IMR-90 (cell line): ENCODE data around the gene APOC4. TPM values are rescaled to one million over a fixed set of nuclear protein-coding genes. Genes with fewer than 3 reads are reported as not detected.

Experiments
- ATAC-seq: fragments of 200-7000 bp; cut with Tn5 transposase; 2 replicates; pipeline ENCODE4 v1.9.1; 2020; ENCODE audit warnings: low read depth, mild to moderate bottlenecking, moderate library complexity
- BruUV-seq: library from RNA; stranded (reverse); fragments of 400-500 nt; replicated peaks from 2 replicates; lab custom pipeline; 2021; lab: Mats Ljungman, UMichigan
- CTCF ChIA-PET: fragments of 300-600 bp; formaldehyde crosslinking; extraction: SDS; loops from one replicate; lab custom pipeline; 2021; ENCODE audit warnings: antibody characterized with exemption; lab: Yijun Ruan, JAX
- POLR2A ChIA-PET: fragments of 300-600 bp; sonication (Branson Sonifier 250); formaldehyde crosslinking; loops from one replicate; lab custom pipeline; 2022; ENCODE audit warnings: antibody characterized with exemption; ENCODE audit not compliant: unreplicated experiment; lab: Charles Lee
- DNase-seq: peaks from one replicate; pipeline ENCODE4 v3.0.0; 2013
- H2AFZ ChIP-seq: replicated peaks from 2 replicates; pipeline ENCODE3; 2013; ENCODE audit warnings: low read length, mild to moderate bottlenecking; ENCODE audit not compliant: poor library complexity
- H2AK5ac ChIP-seq: 2 replicates; pipeline ENCODE4 v1.6.1; 2013; ENCODE audit warnings: low read depth, low read length, inconsistent platforms
- H2AK9ac ChIP-seq: replicated peaks from 2 replicates; pipeline ENCODE3; 2013; ENCODE audit warnings: mild to moderate bottlenecking, low read depth, low read length, moderate library complexity; ENCODE audit not compliant: poor library complexity
- H2BK120ac ChIP-seq: 2 replicates; pipeline ENCODE4 v1.6.1; 2013; ENCODE audit warnings: low read depth, low read length, inconsistent platforms
- H2BK15ac ChIP-seq: 3 replicates; pipeline ENCODE4 v1.6.1; 2013; ENCODE audit warnings: low read depth, low read length, inconsistent platforms
- H2BK20ac ChIP-seq: 2 replicates; pipeline ENCODE4 v1.6.1; 2013; ENCODE audit warnings: low read depth, mild to moderate bottlenecking, inconsistent platforms, low read length, moderate library complexity
- H2BK5ac ChIP-seq: 2 replicates; pipeline ENCODE4 v1.6.1; 2013; ENCODE audit warnings: mild to moderate bottlenecking, low read depth, low read length, inconsistent platforms; ENCODE audit not compliant: poor library complexity, severe bottlenecking
- H3K14ac ChIP-seq: replicated peaks from 2 replicates; pipeline ENCODE4 v1.6.1; 2013; ENCODE audit warnings: low read depth, low read length, inconsistent platforms
- H3K18ac ChIP-seq: 2 replicates; pipeline ENCODE4 v1.6.1; 2013; ENCODE audit warnings: low read depth, low read length, control low read depth
- H3K23ac ChIP-seq: 2 replicates; pipeline ENCODE4 v1.6.1; 2013; ENCODE audit warnings: low read depth, low read length, inconsistent platforms
- H3K27ac ChIP-seq: 2 replicates; pipeline ENCODE4 v1.5.1; 2013; ENCODE audit warnings: mild to moderate bottlenecking, control low read depth, low read length; ENCODE audit not compliant: insufficient read depth
- H3K27me3 ChIP-seq: 2 replicates; pipeline ENCODE4 v1.6.1; 2013; ENCODE audit warnings: low read length; ENCODE audit not compliant: control insufficient read depth, insufficient read depth
- H3K36me3 ChIP-seq: 2 replicates; pipeline ENCODE4 v1.6.1; 2013; ENCODE audit warnings: low read length, mixed read lengths; ENCODE audit not compliant: control insufficient read depth, insufficient read depth
- H3K4ac ChIP-seq: 2 replicates; pipeline ENCODE4 v1.6.1; 2013; ENCODE audit warnings: low read depth, low read length, inconsistent platforms
- H3K4me1 ChIP-seq: 2 replicates; pipeline ENCODE4 v1.6.1; 2013; ENCODE audit warnings: low read length, mixed read lengths; ENCODE audit not compliant: control insufficient read depth, insufficient read depth
- H3K4me2 ChIP-seq: 2 replicates; pipeline ENCODE4 v1.6.1; 2013; ENCODE audit warnings: low read depth, mild to moderate bottlenecking, control low read depth, low read length, moderate library complexity
- H3K4me3 ChIP-seq: 2 replicates; pipeline ENCODE4 v1.5.1; 2013; ENCODE audit warnings: low read depth, mild to moderate bottlenecking, control low read depth, low read length, moderate library complexity; ENCODE audit not compliant: insufficient read depth
- H3K56ac ChIP-seq: 2 replicates; pipeline ENCODE4 v1.6.1; 2013; ENCODE audit warnings: low read length, inconsistent platforms; ENCODE audit not compliant: insufficient read depth; ENCODE audit errors: extremely low read depth
- H3K79me1 ChIP-seq, 2 experiments: 2 replicates each; pipeline ENCODE4 v1.6.1; 2013; ENCODE audit warnings: low read length in 2 of 2, inconsistent platforms in 1 of 2, low read depth in 1 of 2
- H3K9ac ChIP-seq: 2 replicates; pipeline ENCODE4 v1.6.1; 2013; ENCODE audit warnings: low read depth, low read length, control low read depth
- H3K9me1 ChIP-seq: 2 replicates; pipeline ENCODE4 v1.6.1; 2013; ENCODE audit warnings: low read length, inconsistent platforms; ENCODE audit not compliant: insufficient read depth
- H3K9me3 ChIP-seq: 2 replicates; pipeline ENCODE4 v1.6.1; 2013; ENCODE audit warnings: low read length; ENCODE audit not compliant: control insufficient read depth, insufficient read depth
- H4K20me1 ChIP-seq: 2 replicates; pipeline ENCODE4 v1.6.1; 2013; ENCODE audit warnings: low read length, inconsistent platforms; ENCODE audit not compliant: insufficient read depth
- H4K5ac ChIP-seq: 2 replicates; pipeline ENCODE4 v1.6.1; 2013; ENCODE audit warnings: mild to moderate bottlenecking, low read depth, low read length, control low read depth
- H4K8ac ChIP-seq, 2 experiments: 2 replicates each; pipeline ENCODE4 v1.6.1; 2013; ENCODE audit warnings: low read depth in 2 of 2, low read length in 2 of 2, control low read depth in 1 of 2, inconsistent platforms in 1 of 2
- H4K91ac ChIP-seq: 2 replicates; pipeline ENCODE4 v1.6.1; 2013; ENCODE audit warnings: low read depth, low read length, inconsistent platforms; ENCODE audit not compliant: insufficient read depth
- BHLHE40 ChIP-seq: fragments of 150-350 bp; IDR thresholded peaks from 2 replicates; pipeline ENCODE4 v1.6.1; 2016; ENCODE audit warnings: mild to moderate bottlenecking, low read depth, low read length
- CEBPB ChIP-seq: IDR thresholded peaks from 2 replicates; pipeline ENCODE4 v1.6.1; 2012; ENCODE audit warnings: low read depth, low read length, improper control_type of control experiment
- CHD1 ChIP-seq: IDR thresholded peaks from 2 replicates; pipeline ENCODE4 v1.6.1; 2012; ENCODE audit warnings: low read depth, low read length, improper control_type of control experiment
- ELK1 ChIP-seq: fragments of 150-350 bp; IDR thresholded peaks from 2 replicates; pipeline ENCODE4 v1.6.1; 2016; ENCODE audit warnings: low read depth, mild to moderate bottlenecking, low read length, moderate library complexity, borderline replicate concordance
- FOS ChIP-seq: fragments of 150-350 bp; IDR thresholded peaks from 2 replicates; pipeline ENCODE4 v1.6.1; 2016; ENCODE audit warnings: low read depth, low read length
- MAFK ChIP-seq: IDR thresholded peaks from 2 replicates; pipeline ENCODE4 v1.6.1; 2012; ENCODE audit warnings: low read depth, low read length, improper control_type of control experiment
- MAZ ChIP-seq: IDR thresholded peaks from 2 replicates; pipeline ENCODE4 v1.6.1; 2012; ENCODE audit warnings: low read depth, mild to moderate bottlenecking, low read length, improper control_type of control experiment, moderate library complexity, borderline replicate concordance
- MXI1 ChIP-seq: IDR thresholded peaks from 2 replicates; pipeline ENCODE4 v1.6.1; 2012; ENCODE audit warnings: low read depth, mild to moderate bottlenecking, low read length, moderate library complexity, borderline replicate concordance
- NFE2L2 ChIP-seq: fragments of 150-350 bp; IDR thresholded peaks from 2 replicates; pipeline ENCODE4 v1.6.1; 2016; ENCODE audit warnings: low read depth, mild to moderate bottlenecking, low read length
- POLR2A ChIP-seq: IDR thresholded peaks from 2 replicates; pipeline ENCODE4 v1.6.1; 2012; ENCODE audit warnings: mild to moderate bottlenecking, low read depth, low read length
- RAD21 ChIP-seq: IDR thresholded peaks from 2 replicates; pipeline ENCODE4 v1.6.1; 2012; ENCODE audit warnings: low read length, improper control_type of control experiment
- RCOR1 ChIP-seq: IDR thresholded peaks from 2 replicates; pipeline ENCODE4 v1.6.1; 2012; ENCODE audit warnings: mild to moderate bottlenecking, low read length, improper control_type of control experiment; ENCODE audit not compliant: insufficient replicate concordance
- RFX5 ChIP-seq: IDR thresholded peaks from 2 replicates; pipeline ENCODE4 v1.8.0; 2012; ENCODE audit warnings: low read depth, mild to moderate bottlenecking, low read length, moderate library complexity
- SMC3 ChIP-seq: fragments of 150-350 bp; IDR thresholded peaks from 2 replicates; pipeline ENCODE4 v1.6.1; 2016; ENCODE audit warnings: low read depth, mild to moderate bottlenecking, antibody characterized with exemption, low read length, moderate library complexity
- WGBS, 2 experiments: methylation state at CpG; one replicate each; pipeline versions ENCODE4 v1.1.5 to v1.1.7; 2013; ENCODE audit warnings: missing lambda C conversion rate in 2 of 2; ENCODE audit not compliant: insufficient read length in 1 of 2; ENCODE audit errors: extremely low coverage in 2 of 2; 5-methylcytosine and 5-hydroxymethylcytosine counted together
- dilution Hi-C: fragments of 300-500 bp; cut with HindIII; formaldehyde crosslinking; loops from one replicate; pipeline ENCODE4 v1.14.3; 2018; ENCODE audit warnings: low sequenced_read_pairs; ENCODE audit not compliant: unreplicated experiment
- in situ Hi-C: fragments of 300-500 bp; cut with MboI; formaldehyde crosslinking; loops from 3 replicates; pipeline ENCODE4 v1.14.3; 2019; ENCODE audit warnings: low sequenced_read_pairs, inconsistent platforms, mixed read lengths
- intact Hi-C: fragments of 100-400 bp; cut with micrococcal nuclease; formaldehyde crosslinking; loops from 2 replicates; pipeline ENCODE4 v1.10.0; 2022
- polyA plus RNA-seq, 3 experiments: library from polyadenylated mRNA; depleted of rRNA; stranded (reverse); fragments of >200 nt; gene quantifications; 2 replicates each; pipeline ENCODE4 v1.2.3, GENCODE V29; 2012; ENCODE audit warnings: low replicate concordance in 1 of 3
- total RNA-seq: library from RNA; depleted of rRNA; stranded (reverse); fragments of >200 nt; gene quantifications from 2 replicates; pipeline ENCODE4 v1.2.3, GENCODE V29; 2012
- TF ChIP-seq, protein P1 (sequence below): fragments of 150-350 bp; IDR thresholded peaks from 2 replicates; pipeline ENCODE4 v1.6.1; 2017; ENCODE audit warnings: mild to moderate bottlenecking, antibody characterized with exemption, low read length, low read depth
- TF ChIP-seq, protein P2 (sequence below): conservative IDR thresholded peaks from 2 replicates; pipeline ENCODE4 v1.5.1; 2012; ENCODE audit warnings: mild to moderate bottlenecking, low read depth, low read length, improper control_type of control experiment

APOC4 gene
- total and polyA plus RNA-seq, 2 of the 4 experiments (the other 2 are of a cell fraction): not detected

- Histone ChIP-seq H4K8ac (no peak overlapping the region), H2AK9ac (peak overlapping the region; percentile 31)
- intact Hi-C loops: no loop called here
Observed at GRCh38 chr19:44993926-44994537, 52.0 kb downstream of the APOC4 start.

More at GRCh38 chr19:44993926-44994537, 52.0 kb downstream of the APOC4 start:
- Histone ChIP-seq H3K9ac (no peak overlapping the region), H3K9me3 (no peaks in the 10 kb centered on the region), H4K20me1 (peaks cover 7% of the 10 kb centered on the region), H2BK20ac (no peak overlapping the region), H3K27me3 (no peaks in the 10 kb centered on the region), H3K79me1 (0 out of 4 replicates have a peak, but pooled peaks cover 0 to 3% of the 10 kb centered on the region in 2 experiments), H3K4ac (no peak overlapping the region), H2AFZ (no peak overlapping the region), H4K91ac (no peak overlapping the region), H3K4me3 (no peak overlapping the region), H4K5ac (no peak overlapping the region), H3K18ac (no peak overlapping the region), H3K56ac (no peak overlapping the region), H3K23ac (no peak overlapping the region), H3K9me1 (peaks cover 5% of the 10 kb centered on the region; the same call in 1 of the 2 replicates), H3K27ac (no peak overlapping the region), H2BK5ac (no peak overlapping the region), H2BK120ac (no peak overlapping the region), H3K36me3 (peaks cover 39% of the 10 kb centered on the region), H3K4me1 (no peaks in the 10 kb centered on the region), H3K14ac (no peak overlapping the region), H2BK15ac (no peak overlapping the region), H3K4me2 (no peak overlapping the region), H2AK5ac (no peak overlapping the region)
- WGBS, 2 experiments: 100% methylated on average over 3 of the region's 12 CpGs; no CpG with 5 or more reads in 1 of the 2 experiments
- TF ChIP-seq SMC3 (no peak), RAD21 (no peak), RCOR1 (no peak), RFX5 (no peak), MXI1 (no peak), NFE2L2 (no peak), FOS (no peak), BHLHE40 (no peak), MAZ (no peak), CHD1 (no peak), ELK1 (no peak), POLR2A (no peak), CEBPB (no peak), MAFK (no peak)
- TF ChIP-seq, protein P1, sequence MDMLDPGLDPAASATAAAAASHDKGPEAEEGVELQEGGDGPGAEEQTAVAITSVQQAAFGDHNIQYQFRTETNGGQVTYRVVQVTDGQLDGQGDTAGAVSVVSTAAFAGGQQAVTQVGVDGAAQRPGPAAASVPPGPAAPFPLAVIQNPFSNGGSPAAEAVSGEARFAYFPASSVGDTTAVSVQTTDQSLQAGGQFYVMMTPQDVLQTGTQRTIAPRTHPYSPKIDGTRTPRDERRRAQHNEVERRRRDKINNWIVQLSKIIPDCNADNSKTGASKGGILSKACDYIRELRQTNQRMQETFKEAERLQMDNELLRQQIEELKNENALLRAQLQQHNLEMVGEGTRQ: no peak
- TF ChIP-seq, protein P2, sequence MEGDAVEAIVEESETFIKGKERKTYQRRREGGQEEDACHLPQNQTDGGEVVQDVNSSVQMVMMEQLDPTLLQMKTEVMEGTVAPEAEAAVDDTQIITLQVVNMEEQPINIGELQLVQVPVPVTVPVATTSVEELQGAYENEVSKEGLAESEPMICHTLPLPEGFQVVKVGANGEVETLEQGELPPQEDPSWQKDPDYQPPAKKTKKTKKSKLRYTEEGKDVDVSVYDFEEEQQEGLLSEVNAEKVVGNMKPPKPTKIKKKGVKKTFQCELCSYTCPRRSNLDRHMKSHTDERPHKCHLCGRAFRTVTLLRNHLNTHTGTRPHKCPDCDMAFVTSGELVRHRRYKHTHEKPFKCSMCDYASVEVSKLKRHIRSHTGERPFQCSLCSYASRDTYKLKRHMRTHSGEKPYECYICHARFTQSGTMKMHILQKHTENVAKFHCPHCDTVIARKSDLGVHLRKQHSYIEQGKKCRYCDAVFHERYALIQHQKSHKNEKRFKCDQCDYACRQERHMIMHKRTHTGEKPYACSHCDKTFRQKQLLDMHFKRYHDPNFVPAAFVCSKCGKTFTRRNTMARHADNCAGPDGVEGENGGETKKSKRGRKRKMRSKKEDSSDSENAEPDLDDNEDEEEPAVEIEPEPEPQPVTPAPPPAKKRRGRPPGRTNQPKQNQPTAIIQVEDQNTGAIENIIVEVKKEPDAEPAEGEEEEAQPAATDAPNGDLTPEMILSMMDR: no peak
- dilution Hi-C loops (no loop called here), in situ Hi-C loops (no loop called here)
- no peak for ATAC-seq
- BruUV-seq: no TSS peak
- no peak for DNase-seq
- CTCF ChIA-PET: no interaction called here
- POLR2A ChIA-PET: no interaction called here
